Loucy (cell line): Measurements from ENCODE around the gene PHF12.

Experiments
- H2AFZ ChIP-seq: fragments of 200-600 bp; sonication (generic); 2 replicates; pipeline ENCODE4 v1.6.0; 2016; ENCODE audit warnings: antibody characterized with exemption, mild to moderate bottlenecking, low read length, moderate library complexity
- H3F3A ChIP-seq: fragments of 200-600 bp; 2 replicates; pipeline ENCODE4 v1.6.0; 2016; ENCODE audit warnings: antibody characterized with exemption, low read depth, mild to moderate bottlenecking
- H3K27me3 ChIP-seq: fragments of 200-600 bp; sonication (generic); 2 replicates; pipeline ENCODE4 v1.6.1; 2014; ENCODE audit warnings: low read length, mild to moderate bottlenecking; ENCODE audit not compliant: insufficient read depth, poor library complexity, severe bottlenecking
- H3K36me3 ChIP-seq: fragments of 200-600 bp; sonication (generic); 2 replicates; pipeline ENCODE4 v1.6.1; 2016; ENCODE audit warnings: low read length; ENCODE audit not compliant: insufficient read depth
- H3K4me1 ChIP-seq: fragments of 200-600 bp; sonication (generic); 2 replicates; pipeline ENCODE4 v1.5.1; 2014; ENCODE audit warnings: low read length, mild to moderate bottlenecking; ENCODE audit not compliant: insufficient read depth, poor library complexity, severe bottlenecking
- H3K4me2 ChIP-seq: fragments of 200-600 bp; sonication (generic); 2 replicates; pipeline ENCODE4 v1.6.0; 2014; ENCODE audit warnings: antibody characterized with exemption, low read length, low read depth, mild to moderate bottlenecking; ENCODE audit not compliant: poor library complexity, severe bottlenecking
- H3K4me3 ChIP-seq: fragments of 200-600 bp; sonication (generic); 2 replicates; pipeline ENCODE4 v1.5.1; 2014; ENCODE audit warnings: low read length, mild to moderate bottlenecking, mixed read lengths; ENCODE audit not compliant: poor library complexity, severe bottlenecking
- H3K79me2 ChIP-seq: fragments of 200-600 bp; sonication (generic); 2 replicates; pipeline ENCODE4 v1.6.1; 2014; ENCODE audit warnings: low read length; ENCODE audit not compliant: insufficient read depth
- H3K9ac ChIP-seq: fragments of 200-600 bp; sonication (generic); 2 replicates; pipeline ENCODE4 v1.6.0; 2014; ENCODE audit warnings: mild to moderate bottlenecking, low read depth, low read length, moderate library complexity; ENCODE audit not compliant: poor library complexity, severe bottlenecking
- H3K9me2 ChIP-seq: fragments of 200-600 bp; sonication (generic); replicated peaks from 2 replicates; pipeline ENCODE4 v1.6.1; 2016; ENCODE audit warnings: low read depth, low read length, mixed read lengths
- H3K9me3 ChIP-seq: fragments of 200-600 bp; sonication (generic); 2 replicates; pipeline ENCODE4 v1.6.1; 2014; ENCODE audit warnings: mild to moderate bottlenecking, antibody characterized with exemption, low read length, low read depth; ENCODE audit not compliant: insufficient read depth
- H4K20me1 ChIP-seq: fragments of 200-600 bp; sonication (generic); 2 replicates; pipeline ENCODE4 v1.6.0; 2014; ENCODE audit warnings: antibody characterized with exemption, low read length, mild to moderate bottlenecking; ENCODE audit not compliant: insufficient read depth, poor library complexity, severe bottlenecking
- EZH2phosphoT487 ChIP-seq: fragments of 200-600 bp; IDR thresholded peaks from 2 replicates; pipeline ENCODE4 v1.6.1; 2018; ENCODE audit warnings: antibody characterized with exemption, mild to moderate bottlenecking, moderate library complexity, borderline replicate concordance
- TF ChIP-seq, protein P1 (sequence below): fragments of 200-600 bp; sonication (generic); conservative IDR thresholded peaks from 2 replicates; pipeline ENCODE4 v1.5.1; 2014; ENCODE audit warnings: mild to moderate bottlenecking, antibody characterized with exemption, low read length

PHF12 gene

DNA sequence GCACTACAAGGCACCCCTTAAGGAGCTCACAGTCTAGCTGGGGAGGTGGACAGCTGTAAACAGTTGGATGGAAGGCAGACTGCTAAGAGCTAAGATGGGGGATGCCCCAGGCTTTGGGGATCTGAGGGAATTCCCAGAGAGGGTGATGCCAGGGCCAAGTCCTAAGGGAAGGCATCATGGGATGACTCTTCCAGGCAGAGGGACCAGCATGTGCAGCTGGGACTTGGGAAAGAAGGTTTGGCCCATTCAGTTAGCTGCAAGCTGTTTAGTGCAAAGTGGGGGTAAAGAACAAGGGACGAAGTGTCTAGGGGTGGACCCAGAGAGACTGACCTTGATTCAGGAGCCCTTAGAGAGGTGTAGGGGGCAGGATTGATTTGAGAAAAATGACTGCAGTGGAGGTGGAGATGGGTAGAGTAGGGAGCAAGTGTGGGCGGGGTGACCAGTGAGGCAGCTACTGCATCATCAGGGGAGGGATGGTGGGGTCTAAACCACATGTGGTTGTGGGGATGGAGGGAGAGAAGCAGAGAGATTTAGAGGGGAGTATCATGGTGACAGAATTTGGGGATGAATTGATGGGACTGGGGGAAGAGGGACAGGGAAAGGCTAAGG, 27.1 kb upstream of the PHF12 start:
- Histone ChIP-seq H3K4me3 (no peak overlapping the region), H4K20me1 (no peaks in the 10 kb centered on the region), H3K4me2 (no peak overlapping the region), H2AFZ (no peak overlapping the region), H3F3A (peaks cover 9% of the 10 kb centered on the region; the same call in 1 of the 2 replicates), H3K9ac (no peak overlapping the region), H3K79me2 (no peaks in the 10 kb centered on the region), H3K9me2 (no peaks in the 10 kb centered on the region), H3K9me3 (no peaks in the 10 kb centered on the region), H3K4me1 (peaks cover 34% of the 10 kb centered on the region), H3K27me3 (no peaks in the 10 kb centered on the region), H3K36me3 (no peaks in the 10 kb centered on the region)
- TF ChIP-seq EZH2phosphoT487, result no peak
- TF ChIP-seq, protein P1, sequence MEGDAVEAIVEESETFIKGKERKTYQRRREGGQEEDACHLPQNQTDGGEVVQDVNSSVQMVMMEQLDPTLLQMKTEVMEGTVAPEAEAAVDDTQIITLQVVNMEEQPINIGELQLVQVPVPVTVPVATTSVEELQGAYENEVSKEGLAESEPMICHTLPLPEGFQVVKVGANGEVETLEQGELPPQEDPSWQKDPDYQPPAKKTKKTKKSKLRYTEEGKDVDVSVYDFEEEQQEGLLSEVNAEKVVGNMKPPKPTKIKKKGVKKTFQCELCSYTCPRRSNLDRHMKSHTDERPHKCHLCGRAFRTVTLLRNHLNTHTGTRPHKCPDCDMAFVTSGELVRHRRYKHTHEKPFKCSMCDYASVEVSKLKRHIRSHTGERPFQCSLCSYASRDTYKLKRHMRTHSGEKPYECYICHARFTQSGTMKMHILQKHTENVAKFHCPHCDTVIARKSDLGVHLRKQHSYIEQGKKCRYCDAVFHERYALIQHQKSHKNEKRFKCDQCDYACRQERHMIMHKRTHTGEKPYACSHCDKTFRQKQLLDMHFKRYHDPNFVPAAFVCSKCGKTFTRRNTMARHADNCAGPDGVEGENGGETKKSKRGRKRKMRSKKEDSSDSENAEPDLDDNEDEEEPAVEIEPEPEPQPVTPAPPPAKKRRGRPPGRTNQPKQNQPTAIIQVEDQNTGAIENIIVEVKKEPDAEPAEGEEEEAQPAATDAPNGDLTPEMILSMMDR, result no peak

DNA sequence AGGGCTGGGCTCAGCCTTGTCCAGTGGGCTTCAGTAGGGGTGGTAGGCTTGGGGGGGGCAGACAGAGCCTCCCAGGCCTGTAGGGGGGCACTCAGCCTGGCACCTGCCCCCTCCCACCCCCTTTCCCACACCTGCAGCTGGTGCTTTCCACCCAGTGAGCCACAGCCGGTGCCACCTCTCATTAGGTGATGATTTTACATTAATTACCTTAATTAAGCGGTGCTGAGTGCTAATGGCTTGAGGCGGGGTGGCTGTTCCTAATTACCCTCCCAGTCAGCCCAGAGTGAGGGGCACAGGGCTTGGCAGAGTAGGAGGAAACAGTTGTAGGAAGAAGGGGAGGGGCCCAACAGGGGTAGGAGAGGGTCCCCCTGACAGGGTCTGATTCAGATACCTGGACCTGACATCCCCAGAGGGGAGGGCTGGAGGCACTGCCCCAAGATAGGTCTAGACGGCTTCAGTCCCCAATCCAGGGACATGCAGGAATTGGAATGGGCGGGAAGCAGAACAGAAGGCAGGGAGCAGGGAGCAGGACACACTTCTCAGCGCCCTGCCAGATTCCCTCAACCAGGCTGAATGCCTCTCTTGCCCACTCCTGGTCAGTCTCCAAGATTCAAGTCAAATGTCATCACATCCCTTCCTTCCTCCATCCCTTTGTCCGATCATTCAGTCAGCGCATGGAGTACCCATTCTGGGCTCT, 26.5 kb upstream of the PHF12 start:
- H3K27me3 ChIP-seq, result no peaks in the 10 kb centered on the region
- no peaks in the 10 kb centered on the region for H3K9me3 ChIP-seq
- H3K79me2 ChIP-seq, result no peaks in the 10 kb centered on the region
- H4K20me1 ChIP-seq, result no peaks in the 10 kb centered on the region
- H3F3A ChIP-seq, result peaks cover 8% of the 10 kb centered on the region; the same call in 1 of the 2 replicates
- H3K36me3 ChIP-seq, result no peaks in the 10 kb centered on the region
- no peak overlapping the region for H3K4me2 ChIP-seq
- TF ChIP-seq EZH2phosphoT487, result no peak
- TF ChIP-seq, protein P1, result no peak
- peaks cover 27% of the 10 kb centered on the region for H3K4me1 ChIP-seq
- H3K4me3 ChIP-seq, result no peak overlapping the region
- H2AFZ ChIP-seq, result no peak overlapping the region
- no peaks in the 10 kb centered on the region for H3K9me2 ChIP-seq
- peak overlapping the region; percentile 25 for H3K9ac ChIP-seq

DNA sequence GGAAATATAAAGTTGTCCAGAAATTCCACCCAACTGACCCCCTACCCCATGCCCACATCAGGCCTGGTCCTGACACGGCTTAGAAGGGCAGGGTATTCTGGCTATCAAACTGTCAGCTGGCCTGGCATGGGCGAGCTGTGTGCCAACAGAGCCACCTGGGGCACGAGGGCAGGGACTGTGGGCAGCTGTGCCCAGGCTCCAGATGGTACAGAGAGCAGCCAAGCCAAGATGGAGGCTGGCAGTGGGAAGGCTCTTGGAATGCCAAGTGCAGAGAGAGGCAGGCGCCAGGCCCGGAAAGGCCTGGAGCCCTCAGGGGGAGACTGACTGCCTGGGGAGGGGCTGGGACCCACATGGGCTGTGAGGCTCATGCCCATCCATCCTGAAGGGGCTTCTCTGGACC, 24.3 kb upstream of the PHF12 start:
- no peaks in the 10 kb centered on the region for H3F3A ChIP-seq
- H3K4me1 ChIP-seq, result peaks cover 11% of the 10 kb centered on the region
- no peak overlapping the region for H2AFZ ChIP-seq
- no peaks in the 10 kb centered on the region for H3K79me2 ChIP-seq
- H3K9me3 ChIP-seq, result no peaks in the 10 kb centered on the region
- H3K9ac ChIP-seq, result no peak overlapping the region
- no peak for TF ChIP-seq EZH2phosphoT487
- TF ChIP-seq, protein P1, result no peak
- no peaks in the 10 kb centered on the region for H3K27me3 ChIP-seq
- no peaks in the 10 kb centered on the region for H4K20me1 ChIP-seq
- no peaks in the 10 kb centered on the region for H3K36me3 ChIP-seq
- H3K9me2 ChIP-seq, result no peaks in the 10 kb centered on the region
- no peak overlapping the region for H3K4me3 ChIP-seq
- no peak overlapping the region for H3K4me2 ChIP-seq
